CD4-positive, CD25-positive, alpha-beta regulatory T cell (primary cell): Measurements from ENCODE around the gene HSPB7. TPM values are rescaled to one million over a fixed set of nuclear protein-coding genes. Genes with fewer than 3 reads are reported as not detected.

Experiments used
- ATAC-seq, 2 donors: fragments of 150-1000 bp; cut with Tn5 transposase; one replicate each; pipeline ENCODE4 v1.10.0; 2021; ENCODE audit warnings: low read depth in 2 of 2, moderate number of reproducible peaks in 2 of 2, moderate library complexity in 1 of 2
- DNase-seq, 3 donors: peaks; one replicate each; pipeline versions ENCODE4 v3.0.0 to v3.0.0-alpha.2; 2012 to 2022; ENCODE audit warnings: mixed read lengths in 1 of 3
- H3K27ac ChIP-seq: one replicate; pipeline ENCODE4 v1.7.0; 2013; ENCODE audit warnings: mild to moderate bottlenecking, low read length; ENCODE audit not compliant: insufficient read depth, poor library complexity, severe bottlenecking
- H3K27me3 ChIP-seq: one replicate; pipeline ENCODE4 v1.7.0; 2013; ENCODE audit warnings: low read length; ENCODE audit not compliant: control insufficient read depth, insufficient read depth
- H3K36me3 ChIP-seq: one replicate; pipeline ENCODE4 v1.7.0; 2013; ENCODE audit warnings: mild to moderate bottlenecking, low read length, moderate library complexity; ENCODE audit not compliant: control insufficient read depth, insufficient read depth
- H3K4me1 ChIP-seq: 2 replicates; pipeline ENCODE4 v1.7.0; 2013; ENCODE audit warnings: mild to moderate bottlenecking, low read length; ENCODE audit not compliant: insufficient read depth, control insufficient read depth, poor library complexity, severe bottlenecking
- H3K4me3 ChIP-seq: one replicate; pipeline ENCODE4 v1.7.0; 2013; ENCODE audit warnings: low read depth, mild to moderate bottlenecking, low read length, moderate library complexity
- H3K9me3 ChIP-seq, 2 experiments: 1 replicate in 1 of 2; 2 replicates in 1 of 2; pipeline ENCODE4 v1.7.0; 2013; ENCODE audit warnings: low read length in 2 of 2, mild to moderate bottlenecking in 1 of 2, moderate library complexity in 1 of 2; ENCODE audit not compliant: control insufficient read depth in 2 of 2
- H3K27ac Mint-ChIP-seq, 3 donors: one replicate each; pipeline ENCODE4 v1.8.0; 2020 to 2022; ENCODE audit warnings: mild to moderate bottlenecking in 3 of 3, mixed read lengths in 3 of 3, moderate library complexity in 2 of 3
- H3K27me3 Mint-ChIP-seq: one replicate; pipeline ENCODE4 v1.8.0; 2022; ENCODE audit warnings: mild to moderate bottlenecking, mixed read lengths
- H3K36me3 Mint-ChIP-seq: one replicate; pipeline ENCODE4 v1.8.0; 2020; ENCODE audit warnings: mixed read lengths
- H3K4me1 Mint-ChIP-seq, 4 donors: one replicate each; pipeline ENCODE4 v1.8.0; 2020 to 2022; ENCODE audit warnings: mixed read lengths in 4 of 4, mild to moderate bottlenecking in 1 of 4
- H3K4me3 Mint-ChIP-seq, 4 donors: one replicate each; pipeline ENCODE4 v1.8.0; 2020 to 2022; ENCODE audit warnings: mild to moderate bottlenecking in 4 of 4, mixed read lengths in 4 of 4, moderate library complexity in 3 of 4
- H3K9me3 Mint-ChIP-seq, 7 donors: one replicate each; pipeline ENCODE4 v1.8.0; 2020 to 2022; ENCODE audit warnings: mixed read lengths in 7 of 7, mild to moderate bottlenecking in 3 of 7, moderate library complexity in 2 of 7
- polyA plus RNA-seq, 4 donors: library from polyadenylated mRNA; unstranded; fragments of 300-500 nt; fragmentation: Illumina TruSeq; gene quantifications; one replicate each; pipeline ENCODE4 v1.2.3, GENCODE V29; 2021
- total RNA-seq: library from RNA; stranded (reverse); gene quantifications from one replicate; pipeline ENCODE4 v1.2.3, GENCODE V29; 2022

HSPB7 gene
- total and polyA plus RNA-seq, 5 donors from 2014 or later = not detected

GRCh38 chr1:15997076-15997585 lies 20.7 kb downstream of the HSPB7 start:
- no peaks in the 10 kb centered on the region for H3K36me3 ChIP-seq
- Mint-ChIP-seq H3K27me3 (peaks cover 13% of the 10 kb centered on the region), H3K27ac (no peak overlapping the region), H3K36me3 (no peaks in the 10 kb centered on the region), H3K9me3 (no peaks in the 10 kb centered on the region), H3K4me1 (no peaks in the 10 kb centered on the region), H3K4me3 (no peak overlapping the region)
- no peaks in the 10 kb centered on the region for H3K4me1 ChIP-seq
- no peak overlapping the region for H3K4me3 ChIP-seq
- no peak overlapping the region for H3K27ac ChIP-seq
- H3K27me3 ChIP-seq = no peaks in the 10 kb centered on the region
- DNase-seq = no peak
- no peak for ATAC-seq
- no peaks in the 10 kb centered on the region for H3K9me3 ChIP-seq

GRCh38 chr1:15994590-15995351 lies 23.1 kb downstream of the HSPB7 start:
- Mint-ChIP-seq H3K4me3 (no peak overlapping the region), H3K27ac (peak overlapping the region in 1 of 3 donors; percentile 48), H3K4me1 (no peaks in the 10 kb centered on the region)

GRCh38 chr1:15994081-15994480 lies 23.8 kb downstream of the HSPB7 start:
- H3K4me3 Mint-ChIP-seq = no peak overlapping the region
- Histone ChIP-seq H3K27me3 (no peaks in the 10 kb centered on the region), H3K4me3 (no peak overlapping the region), H3K4me1 (no peaks in the 10 kb centered on the region), H3K36me3 (no peaks in the 10 kb centered on the region), H3K27ac (no peak overlapping the region), H3K9me3 (no peaks in the 10 kb centered on the region)
- H3K4me1 Mint-ChIP-seq = no peaks in the 10 kb centered on the region
- H3K36me3 Mint-ChIP-seq = no peaks in the 10 kb centered on the region
- H3K27me3 Mint-ChIP-seq = peaks cover 6% of the 10 kb centered on the region
- no peak overlapping the region for H3K27ac Mint-ChIP-seq
- DNase-seq = no peak
- no peak for ATAC-seq
- no peaks in the 10 kb centered on the region for H3K9me3 Mint-ChIP-seq

More at GRCh38 chr1:15994590-15995351, 23.1 kb downstream of the HSPB7 start:
- peak; percentile 17 to 51 (median 35) for DNase-seq
- Histone ChIP-seq H3K27me3 (no peaks in the 10 kb centered on the region), H3K4me3 (no peak overlapping the region), H3K36me3 (no peaks in the 10 kb centered on the region), H3K27ac (no peak overlapping the region), H3K4me1 (no peaks in the 10 kb centered on the region), H3K9me3 (no peaks in the 10 kb centered on the region)
- no peaks in the 10 kb centered on the region for H3K36me3 Mint-ChIP-seq
- H3K9me3 Mint-ChIP-seq = no peaks in the 10 kb centered on the region
- peak; percentile 50 to 61 for ATAC-seq
- peaks cover 9% of the 10 kb centered on the region for H3K27me3 Mint-ChIP-seq

GRCh38 chr1:15993666-15994065 lies 24.2 kb downstream of the HSPB7 start:
- DNase-seq = no peak
- H3K27ac Mint-ChIP-seq = no peak overlapping the region
- no peaks in the 10 kb centered on the region for H3K9me3 ChIP-seq
- no peak for ATAC-seq
- H3K4me1 Mint-ChIP-seq = no peaks in the 10 kb centered on the region
- no peaks in the 10 kb centered on the region for H3K27me3 ChIP-seq
- no peak overlapping the region for H3K27ac ChIP-seq
- H3K4me3 Mint-ChIP-seq = no peak overlapping the region
- H3K4me3 ChIP-seq = no peak overlapping the region
- peaks cover 5% of the 10 kb centered on the region for H3K27me3 Mint-ChIP-seq
- no peaks in the 10 kb centered on the region for H3K9me3 Mint-ChIP-seq
- no peaks in the 10 kb centered on the region for H3K36me3 Mint-ChIP-seq
- H3K4me1 ChIP-seq = no peaks in the 10 kb centered on the region
- H3K36me3 ChIP-seq = no peaks in the 10 kb centered on the region

- Mint-ChIP-seq H3K36me3 (no peaks in the 10 kb centered on the region), H3K27me3 (peaks cover 7% of the 10 kb centered on the region), H3K27ac (peak overlapping the region in 1 of 3 donors; percentile 20), H3K4me1 (no peaks in the 10 kb centered on the region), H3K4me3 (no peak overlapping the region), H3K9me3 (no peaks in the 10 kb centered on the region)
- ATAC-seq (no peak), DNase-seq (no peak)
- Histone ChIP-seq H3K4me1 (no peaks in the 10 kb centered on the region), H3K9me3 (no peaks in the 10 kb centered on the region), H3K27ac (no peak overlapping the region), H3K27me3 (no peaks in the 10 kb centered on the region), H3K36me3 (no peaks in the 10 kb centered on the region), H3K4me3 (no peak overlapping the region)
Measured at GRCh38 chr1:15992582-15993500, 25.0 kb downstream of the HSPB7 start.

- Mint-ChIP-seq H3K4me1 (no peaks in the 10 kb centered on the region), H3K27me3 (peaks cover 10% of the 10 kb centered on the region), H3K36me3 (no peaks in the 10 kb centered on the region), H3K9me3 (no peaks in the 10 kb centered on the region), H3K4me3 (no peak overlapping the region), H3K27ac (no peak overlapping the region)
- ATAC-seq = no peak
- Histone ChIP-seq H3K36me3 (no peaks in the 10 kb centered on the region), H3K27me3 (no peaks in the 10 kb centered on the region), H3K4me3 (no peak overlapping the region), H3K9me3 (no peaks in the 10 kb centered on the region), H3K4me1 (no peaks in the 10 kb centered on the region), H3K27ac (no peak overlapping the region)
- no peak for DNase-seq
Measured at GRCh38 chr1:15992187-15992553, 25.7 kb downstream of the HSPB7 start.

- no peaks in the 10 kb centered on the region for H3K36me3 Mint-ChIP-seq
- H3K27ac ChIP-seq = no peak overlapping the region
- no peaks in the 10 kb centered on the region for H3K36me3 ChIP-seq
- H3K9me3 Mint-ChIP-seq = no peaks in the 10 kb centered on the region
- H3K4me1 ChIP-seq = no peaks in the 10 kb centered on the region
- no peak overlapping the region for H3K4me3 ChIP-seq
- no peaks in the 10 kb centered on the region for H3K9me3 ChIP-seq
- H3K4me3 Mint-ChIP-seq = no peak overlapping the region
- no peak for ATAC-seq
- no peaks in the 10 kb centered on the region for H3K4me1 Mint-ChIP-seq
- H3K27me3 ChIP-seq = no peaks in the 10 kb centered on the region
- no peak overlapping the region for H3K27ac Mint-ChIP-seq
- H3K27me3 Mint-ChIP-seq = peaks cover 15% of the 10 kb centered on the region
- no peak for DNase-seq
Measured at GRCh38 chr1:15991427-15992186, 26.2 kb downstream of the HSPB7 start.
